Activated CD4-positive, alpha-beta T cell treated with anti-CD3 and anti-CD28 coated beads, Interleukin-2, amount 10 ng/mL, durations not matched to agents 7 days and 5 days (primary cell): ENCODE results near the gene MAMDC2. TPM values are rescaled to one million over a fixed set of nuclear protein-coding genes. Genes with fewer than 3 reads are reported as not detected.

Experiments
- CTCF ChIA-PET: fragments of 350-600 bp; sonication (Branson Sonifier 250); formaldehyde crosslinking; loops from one replicate; lab custom pipeline; 2021; ENCODE audit warnings: antibody characterized with exemption; lab: Charles Lee
- POLR2A ChIA-PET: fragments of 350-600 bp; sonication (Branson Sonifier 250); formaldehyde crosslinking; loops from one replicate; lab custom pipeline; 2021; ENCODE audit warnings: antibody characterized with exemption; lab: Charles Lee
- DNase-seq: peaks from one replicate; pipeline ENCODE4 v3.0.0-alpha.2; 2020
- H3K27ac Mint-ChIP-seq: one replicate; pipeline ENCODE4 v1.8.0; 2021; ENCODE audit warnings: mild to moderate bottlenecking, moderate library complexity, mixed read lengths
- H3K27me3 Mint-ChIP-seq: one replicate; pipeline ENCODE4 v1.8.0; 2021; ENCODE audit warnings: mixed read lengths
- H3K36me3 Mint-ChIP-seq: one replicate; pipeline ENCODE4 v1.8.0; 2021; ENCODE audit warnings: low read depth, mixed read lengths
- H3K4me1 Mint-ChIP-seq: one replicate; pipeline ENCODE4 v1.8.0; 2021; ENCODE audit warnings: mixed read lengths
- H3K4me3 Mint-ChIP-seq: one replicate; pipeline ENCODE4 v1.8.0; 2021; ENCODE audit warnings: mild to moderate bottlenecking, moderate library complexity, mixed read lengths
- H3K9me3 Mint-ChIP-seq: one replicate; pipeline ENCODE4 v1.8.0; 2021; ENCODE audit warnings: mixed read lengths
- total RNA-seq, 2 experiments: library from RNA; stranded (reverse); gene quantifications; one replicate each; pipeline ENCODE4 v1.2.3, GENCODE V29; 2021

The MAMDC2 gene
- total RNA-seq, 2 experiments from 2014 or later, result not detected

DNA sequence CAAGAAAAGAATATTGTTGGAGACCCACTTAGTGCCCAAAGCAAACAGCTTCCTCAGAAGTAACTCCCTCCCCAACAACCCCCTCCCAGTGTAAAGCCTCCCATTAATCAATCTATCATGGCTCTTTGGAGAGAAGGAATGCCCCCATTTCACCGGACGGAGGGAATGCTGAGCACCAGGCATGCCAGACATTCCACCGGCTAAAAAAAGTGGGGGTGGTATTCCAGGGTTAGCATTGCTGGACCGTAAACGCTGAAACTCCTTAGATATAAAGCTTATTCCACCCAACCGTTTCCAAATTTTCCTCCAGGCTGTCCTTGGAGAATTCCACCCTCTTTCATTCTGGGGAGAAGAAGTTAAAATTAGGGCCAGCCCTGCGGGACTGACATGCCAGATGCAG is 363 bp upstream of the MAMDC2 start:
- POLR2A ChIA-PET, result no interaction called here
- Mint-ChIP-seq H3K9me3 (peaks cover under 1% of the 10 kb centered on the region), H3K4me1 (peaks cover 7% of the 10 kb centered on the region), H3K36me3 (peaks cover under 1% of the 10 kb centered on the region), H3K27ac (no peak overlapping the region), H3K27me3 (peaks cover 42% of the 10 kb centered on the region), H3K4me3 (no peak overlapping the region)
- CTCF ChIA-PET, result no interaction called here
- no peak for DNase-seq

DNA sequence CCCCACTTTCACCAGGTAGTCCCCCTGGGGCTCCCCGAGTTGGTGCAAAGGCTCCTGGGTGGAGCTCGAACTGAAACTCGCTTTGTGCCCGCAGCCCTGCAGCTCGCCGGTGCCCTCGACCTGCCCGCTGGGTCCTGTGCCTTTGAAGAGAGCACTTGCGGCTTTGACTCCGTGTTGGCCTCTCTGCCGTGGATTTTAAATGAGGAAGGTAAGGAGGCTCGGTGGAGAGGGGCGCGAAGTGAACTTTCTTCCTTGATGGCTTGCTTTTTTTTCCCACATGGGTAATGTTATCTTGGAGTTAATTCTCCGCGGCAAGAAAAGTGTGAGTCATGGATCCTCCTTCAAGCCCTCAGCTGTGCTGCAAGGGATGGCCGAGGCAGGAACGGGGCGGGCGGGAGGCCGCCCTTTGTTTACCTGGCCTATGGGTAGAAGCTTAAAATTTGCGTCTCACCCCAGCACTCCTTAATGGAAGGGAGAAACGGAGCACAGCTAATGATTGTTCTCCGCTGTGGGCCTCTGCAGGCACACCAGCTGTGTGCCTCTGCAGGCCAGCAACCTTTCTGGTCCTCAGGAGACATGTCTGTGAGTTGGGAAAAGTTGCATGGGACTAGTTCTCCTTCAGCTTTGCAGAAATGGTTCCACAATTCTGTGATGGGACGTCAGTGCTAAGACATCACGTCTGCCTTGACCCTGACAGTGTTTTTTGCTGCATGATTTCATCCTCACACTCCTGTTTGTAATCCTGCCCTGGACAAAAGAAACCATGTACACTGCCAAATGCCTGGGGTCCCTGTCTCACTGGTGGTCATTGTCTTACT is 1.1 kb downstream of the MAMDC2 start:
- no peak overlapping the region for H3K27ac Mint-ChIP-seq
- DNase-seq, result no peak
- no peaks in the 10 kb centered on the region for H3K9me3 Mint-ChIP-seq
- CTCF ChIA-PET, result no interaction called here
- H3K4me1 Mint-ChIP-seq, result peaks cover 7% of the 10 kb centered on the region
- peaks cover 45% of the 10 kb centered on the region for H3K27me3 Mint-ChIP-seq
- H3K4me3 Mint-ChIP-seq, result peak overlapping the region; percentile 43
- H3K36me3 Mint-ChIP-seq, result no peaks in the 10 kb centered on the region
- POLR2A ChIA-PET, result no interaction called here

DNA sequence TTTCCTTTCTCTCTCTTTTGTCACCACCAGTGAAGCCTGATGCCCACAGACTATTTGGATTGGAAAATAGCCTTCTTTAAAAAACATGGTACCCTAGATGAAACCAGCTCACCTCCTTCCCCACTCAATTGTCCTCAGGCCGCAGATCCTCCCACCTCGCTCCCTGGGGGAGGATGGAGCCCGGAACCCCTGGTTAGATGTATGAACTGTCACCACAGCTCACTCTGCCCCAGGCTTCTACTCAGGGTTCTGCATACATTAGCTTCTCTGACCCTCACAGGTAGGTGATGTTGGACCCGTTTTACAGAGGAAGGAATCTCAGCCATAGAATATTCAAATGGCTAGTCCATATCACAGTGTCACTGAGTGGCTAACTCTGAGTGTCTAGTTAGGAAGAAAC is 1.8 kb downstream of the MAMDC2 start:
- H3K27me3 Mint-ChIP-seq, result peaks cover 49% of the 10 kb centered on the region
- H3K4me3 Mint-ChIP-seq, result no peak overlapping the region
- peaks cover 7% of the 10 kb centered on the region for H3K4me1 Mint-ChIP-seq
- H3K36me3 Mint-ChIP-seq, result no peaks in the 10 kb centered on the region
- no peak overlapping the region for H3K27ac Mint-ChIP-seq
- CTCF ChIA-PET, result no interaction called here
- POLR2A ChIA-PET, result no interaction called here
- no peak for DNase-seq
- H3K9me3 Mint-ChIP-seq, result no peaks in the 10 kb centered on the region

DNA sequence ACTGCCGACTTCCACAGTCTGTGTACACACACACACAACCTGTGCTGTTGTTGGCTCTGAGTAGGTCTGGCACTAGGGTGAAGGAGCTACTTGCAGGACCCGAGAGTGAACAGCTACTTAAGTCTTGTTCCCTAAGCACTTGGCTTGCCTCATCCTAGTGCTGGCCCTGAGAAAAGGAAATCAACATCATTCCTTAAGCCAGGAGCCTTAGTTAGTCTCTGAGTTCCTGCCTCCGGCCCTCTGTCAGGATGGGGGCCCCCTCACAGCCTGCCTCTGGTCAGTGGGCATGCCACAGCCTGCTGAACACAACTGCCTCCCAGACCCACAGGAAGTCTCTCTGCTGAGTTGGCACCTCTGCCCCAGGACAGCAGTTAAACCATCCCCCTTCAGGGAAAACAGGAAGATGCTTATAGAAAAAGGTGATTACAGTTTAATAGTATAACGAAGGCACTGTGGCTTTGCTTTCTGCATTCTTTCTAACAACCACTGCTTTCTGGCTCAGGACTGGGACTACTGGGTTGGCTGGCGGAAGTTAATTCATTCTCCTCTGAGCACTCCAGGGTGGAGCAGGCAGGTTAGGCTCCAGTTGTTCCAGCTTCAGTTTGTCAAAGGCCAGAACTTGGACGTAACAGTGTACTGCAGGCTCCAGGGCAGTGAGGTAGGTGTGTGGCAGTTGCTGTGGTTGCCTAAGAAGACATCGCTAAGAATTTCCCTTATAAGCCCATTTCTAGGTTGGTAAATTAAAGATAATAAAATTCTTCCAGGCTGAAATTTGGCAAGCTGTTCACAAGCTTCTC is 2.8 kb downstream of the MAMDC2 start:
- Mint-ChIP-seq H3K4me1 (peaks cover 7% of the 10 kb centered on the region), H3K4me3 (no peak overlapping the region), H3K27me3 (peaks cover 51% of the 10 kb centered on the region), H3K9me3 (no peaks in the 10 kb centered on the region), H3K27ac (no peak overlapping the region), H3K36me3 (no peaks in the 10 kb centered on the region)
- no peak for DNase-seq
- POLR2A ChIA-PET, result no interaction called here
- CTCF ChIA-PET, result no interaction called here

DNA sequence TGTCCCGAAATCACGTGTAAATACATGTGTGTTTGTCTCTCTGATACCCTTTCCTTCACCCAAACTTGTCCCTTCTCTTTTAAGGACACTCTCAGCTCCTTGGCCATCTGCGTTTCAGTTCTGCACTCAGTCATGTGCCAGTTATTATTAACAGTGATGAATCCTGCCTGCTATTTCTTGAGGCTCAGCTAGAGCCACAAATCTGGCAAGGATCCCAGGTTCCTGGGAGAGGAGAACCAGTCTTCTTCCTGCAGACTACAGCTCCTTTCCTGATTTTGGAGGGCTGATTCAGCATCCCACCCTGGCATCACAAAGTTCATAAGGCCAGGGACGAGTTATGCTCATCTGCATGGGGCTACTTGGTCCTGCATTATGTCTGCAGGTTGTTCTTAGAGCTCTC is 5.6 kb downstream of the MAMDC2 start:
- H3K36me3 Mint-ChIP-seq, result no peaks in the 10 kb centered on the region
- H3K4me1 Mint-ChIP-seq, result peaks cover 7% of the 10 kb centered on the region
- H3K4me3 Mint-ChIP-seq, result no peak overlapping the region
- H3K27ac Mint-ChIP-seq, result no peak overlapping the region
- no peak for DNase-seq
- H3K9me3 Mint-ChIP-seq, result no peaks in the 10 kb centered on the region
- CTCF ChIA-PET, result no interaction called here
- POLR2A ChIA-PET, result no interaction called here
- peaks cover 39% of the 10 kb centered on the region for H3K27me3 Mint-ChIP-seq

DNA sequence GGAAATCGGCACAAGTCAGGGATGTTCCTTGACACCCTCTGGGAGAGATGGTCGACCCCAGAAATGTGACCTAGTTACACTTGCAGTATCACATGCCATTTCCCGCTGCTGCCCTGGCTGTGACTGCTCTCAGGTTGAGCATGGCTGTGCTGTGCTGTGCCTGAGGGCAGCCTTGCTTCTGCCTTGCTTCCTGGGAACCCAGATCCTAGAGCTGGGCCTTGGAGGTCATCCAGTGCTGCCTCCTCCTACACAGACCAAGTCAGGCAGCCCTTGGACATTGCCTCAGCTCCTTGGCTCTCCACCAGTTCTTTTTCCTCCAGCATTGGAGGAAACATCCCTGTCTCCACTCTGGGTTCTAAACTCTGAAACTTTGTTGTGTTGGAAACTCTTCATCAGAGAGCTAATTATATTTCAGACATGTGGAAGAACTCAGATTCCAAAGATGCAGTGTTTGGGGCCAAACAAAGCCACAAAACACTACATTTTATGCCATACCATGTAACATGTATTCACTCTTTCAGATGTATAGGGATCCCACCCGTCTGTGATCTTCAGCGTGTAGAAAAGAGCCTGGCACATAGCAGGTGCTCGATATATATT is 6.1 kb downstream of the MAMDC2 start:
- no peak for DNase-seq
- Mint-ChIP-seq H3K36me3 (no peaks in the 10 kb centered on the region), H3K4me1 (peaks cover 4% of the 10 kb centered on the region), H3K9me3 (no peaks in the 10 kb centered on the region), H3K27ac (no peak overlapping the region), H3K27me3 (peaks cover 37% of the 10 kb centered on the region), H3K4me3 (no peak overlapping the region)
- ChIA-PET CTCF (interaction anchor here (0.5 kb wide), 1 partner anchor 87 kb away, joined by 3 read pairs; no protein-coding TSS in a partner anchor), POLR2A (no interaction called here)

DNA sequence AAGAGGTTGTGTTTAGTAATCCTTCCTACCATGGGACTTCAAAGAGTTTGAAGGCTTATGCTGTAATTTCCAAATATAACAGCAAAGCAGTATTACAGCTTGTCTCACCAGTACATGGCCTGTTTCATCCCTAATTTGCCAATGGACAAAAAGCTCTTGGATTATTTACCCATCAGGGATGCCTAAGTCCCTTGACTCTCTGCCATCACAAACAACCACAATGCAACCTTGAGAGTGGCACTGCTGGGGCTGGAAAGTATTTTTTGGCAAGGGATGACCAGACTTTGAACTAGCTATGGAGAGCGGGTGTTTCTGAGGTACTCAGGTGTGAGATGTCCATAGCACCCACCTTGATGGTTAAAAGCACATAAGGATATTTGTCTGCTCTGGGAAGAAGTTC is 9.1 kb downstream of the MAMDC2 start:
- Mint-ChIP-seq H3K9me3 (no peaks in the 10 kb centered on the region), H3K4me3 (no peak overlapping the region), H3K36me3 (no peaks in the 10 kb centered on the region), H3K4me1 (no peaks in the 10 kb centered on the region), H3K27me3 (peaks cover 23% of the 10 kb centered on the region), H3K27ac (no peak overlapping the region)
- ChIA-PET CTCF (no interaction called here), POLR2A (no interaction called here)
- no peak for DNase-seq

DNA sequence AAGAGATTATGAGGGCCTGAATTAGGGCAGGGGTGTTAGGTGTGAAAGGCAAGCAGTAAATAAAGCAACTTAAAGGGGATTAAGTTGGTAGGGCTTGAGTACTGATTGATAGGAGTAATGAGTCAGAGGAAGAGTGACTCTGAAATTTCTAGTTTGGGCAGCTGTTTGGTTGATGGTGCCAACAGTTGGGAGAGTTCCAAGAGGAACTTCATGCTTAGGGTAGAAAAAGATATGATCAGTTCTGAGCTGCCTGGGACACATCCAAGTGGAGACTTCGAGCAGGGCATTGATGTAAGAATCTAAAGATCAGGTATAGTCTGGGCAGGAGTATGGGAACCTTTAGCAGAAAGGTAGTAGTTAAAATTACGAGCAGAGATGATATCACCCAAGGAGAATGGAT is 10.2 kb downstream of the MAMDC2 start:
- H3K36me3 Mint-ChIP-seq, result no peaks in the 10 kb centered on the region
- no peak overlapping the region for H3K4me3 Mint-ChIP-seq
- peaks cover 22% of the 10 kb centered on the region for H3K27me3 Mint-ChIP-seq
- H3K27ac Mint-ChIP-seq, result no peak overlapping the region
- H3K9me3 Mint-ChIP-seq, result no peaks in the 10 kb centered on the region
- H3K4me1 Mint-ChIP-seq, result no peaks in the 10 kb centered on the region
- POLR2A ChIA-PET, result no interaction called here
- CTCF ChIA-PET, result no interaction called here
- DNase-seq, result no peak

DNA sequence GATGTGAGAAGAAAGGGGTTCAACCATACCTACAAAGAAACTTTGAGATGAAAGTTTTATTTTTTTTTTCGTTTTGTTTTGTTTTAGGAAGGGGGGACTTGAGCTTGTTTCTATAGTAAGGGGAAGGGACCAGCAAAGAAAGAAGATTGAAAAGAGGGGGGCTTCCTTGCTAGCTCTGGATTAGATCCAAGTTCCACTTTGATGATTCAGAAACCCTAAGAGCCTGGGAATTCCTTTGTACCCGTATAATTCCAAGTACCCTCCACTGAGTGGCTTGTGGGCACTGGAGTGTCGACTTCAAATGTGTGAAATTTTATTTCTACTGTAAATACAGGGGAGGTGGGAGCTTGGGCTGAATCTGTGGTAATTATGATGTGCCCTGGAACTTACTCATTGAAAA is 10.9 kb downstream of the MAMDC2 start:
- no peaks in the 10 kb centered on the region for H3K36me3 Mint-ChIP-seq
- H3K27me3 Mint-ChIP-seq, result peaks cover 23% of the 10 kb centered on the region
- H3K4me1 Mint-ChIP-seq, result no peaks in the 10 kb centered on the region
- POLR2A ChIA-PET, result no interaction called here
- CTCF ChIA-PET, result no interaction called here
- H3K9me3 Mint-ChIP-seq, result no peaks in the 10 kb centered on the region
- no peak overlapping the region for H3K27ac Mint-ChIP-seq
- no peak for DNase-seq
- H3K4me3 Mint-ChIP-seq, result no peak overlapping the region

DNA sequence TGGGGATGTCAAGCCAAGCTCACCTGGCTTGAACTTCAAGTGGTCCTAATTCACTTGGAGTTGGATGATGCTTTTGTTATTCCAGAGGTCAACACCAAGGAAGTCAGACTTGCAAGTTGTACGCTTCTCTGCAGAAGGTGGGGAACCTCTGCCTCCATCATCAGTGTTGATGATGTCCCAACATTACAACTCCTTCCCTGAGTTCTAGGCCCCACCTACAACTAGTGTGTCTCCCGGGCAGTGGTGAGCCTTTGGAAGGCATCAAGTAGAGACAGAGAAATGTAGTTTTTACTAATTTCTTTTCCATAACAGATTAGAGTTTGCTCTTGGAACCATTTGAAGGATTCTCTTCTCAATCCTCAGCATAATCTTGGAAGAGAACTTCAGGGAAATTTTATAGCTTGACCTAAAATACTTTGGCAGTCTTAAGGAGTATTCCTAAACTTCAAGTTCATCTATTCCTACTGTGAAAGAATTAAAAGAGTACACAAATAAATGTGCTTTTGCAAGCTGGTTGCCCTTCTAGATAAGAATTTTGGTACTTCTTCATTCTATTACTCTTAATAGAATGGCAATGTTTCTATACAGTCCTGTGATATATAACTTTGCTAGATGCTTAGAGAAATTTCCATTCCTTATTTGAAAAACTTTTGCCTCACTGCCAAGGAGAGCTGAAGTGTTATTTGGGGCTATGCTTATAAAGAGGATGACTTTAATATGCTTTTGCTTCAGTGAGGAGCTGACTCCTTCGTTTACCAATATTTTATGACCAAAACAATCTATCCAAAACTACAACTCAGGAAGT is 12.0 kb downstream of the MAMDC2 start:
- POLR2A ChIA-PET, result no interaction called here
- Mint-ChIP-seq H3K4me1 (no peaks in the 10 kb centered on the region), H3K9me3 (no peaks in the 10 kb centered on the region), H3K36me3 (no peaks in the 10 kb centered on the region), H3K27me3 (peaks cover 19% of the 10 kb centered on the region), H3K4me3 (no peak overlapping the region), H3K27ac (no peak overlapping the region)
- CTCF ChIA-PET, result no interaction called here
- no peak for DNase-seq

DNA sequence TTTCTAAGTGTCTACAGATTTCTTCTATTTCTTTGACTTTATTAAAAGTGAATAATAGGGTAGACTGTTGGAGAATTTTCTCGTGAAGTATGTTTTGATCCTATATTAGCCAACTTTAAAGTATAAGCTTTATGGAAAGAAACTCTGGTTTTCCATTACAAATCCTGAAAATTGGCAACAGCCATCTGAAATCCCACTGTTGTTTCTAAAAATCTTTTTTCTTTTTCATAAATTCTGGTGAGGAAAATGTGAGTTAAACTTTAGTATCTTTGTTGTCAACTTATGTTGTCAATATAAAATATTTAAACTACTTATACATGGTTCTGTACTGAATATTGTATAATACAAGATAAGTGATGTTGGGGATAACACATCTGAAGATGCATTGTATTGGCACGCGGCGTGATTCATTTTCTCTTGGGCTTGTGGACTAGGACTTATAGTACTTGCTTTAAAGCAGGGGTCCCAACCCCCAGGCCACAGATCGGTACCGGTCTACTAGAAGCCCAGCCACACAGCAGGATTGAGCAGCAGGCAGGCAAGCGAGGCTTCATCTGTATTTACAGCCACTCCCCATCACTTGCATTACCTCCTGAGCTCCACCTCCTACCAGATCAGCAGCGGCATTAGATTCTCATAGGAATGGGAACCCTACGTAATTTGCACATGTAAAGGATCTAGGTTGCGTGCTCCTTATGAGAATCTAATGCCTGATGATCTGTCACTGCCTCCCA is 12.7 kb downstream of the MAMDC2 start:
- CTCF ChIA-PET, result no interaction called here
- Mint-ChIP-seq H3K36me3 (no peaks in the 10 kb centered on the region), H3K27me3 (peaks cover 14% of the 10 kb centered on the region), H3K27ac (no peak overlapping the region), H3K9me3 (no peaks in the 10 kb centered on the region), H3K4me1 (no peaks in the 10 kb centered on the region), H3K4me3 (no peak overlapping the region)
- DNase-seq, result no peak
- POLR2A ChIA-PET, result no interaction called here

DNA sequence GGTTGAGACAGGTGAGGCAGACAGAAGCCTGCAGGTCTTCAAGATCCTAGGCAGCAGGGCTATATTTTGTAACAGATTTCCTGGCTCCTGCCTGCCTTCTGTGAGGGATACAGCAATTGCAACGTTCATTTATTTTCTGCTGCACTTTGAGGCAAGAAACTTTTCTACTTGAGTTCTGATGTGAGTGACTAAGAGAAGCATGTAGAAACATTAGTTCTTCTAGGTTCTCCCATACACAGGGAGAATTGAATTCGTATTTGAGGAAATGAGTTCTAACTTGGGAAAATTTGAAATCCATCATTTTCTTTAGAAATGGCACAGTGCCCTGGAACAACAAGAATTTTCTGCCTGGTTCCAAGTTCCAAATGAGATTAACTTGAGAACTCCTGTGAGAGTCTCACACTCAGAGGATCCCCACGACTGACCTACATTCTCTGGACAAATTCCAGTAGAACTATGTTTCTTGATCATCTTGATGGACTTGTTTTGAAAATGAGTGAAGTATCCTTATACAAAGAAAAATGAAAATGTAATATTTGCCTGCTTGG is 15.0 kb downstream of the MAMDC2 start:
- no peak overlapping the region for H3K4me3 Mint-ChIP-seq

More for the DNA sequence above, 15.0 kb downstream of the MAMDC2 start:
- Mint-ChIP-seq H3K36me3 (no peaks in the 10 kb centered on the region), H3K27me3 (peaks cover 11% of the 10 kb centered on the region), H3K9me3 (no peaks in the 10 kb centered on the region), H3K4me1 (no peaks in the 10 kb centered on the region), H3K27ac (no peak overlapping the region)
- DNase-seq, result no peak
- CTCF ChIA-PET, result no interaction called here
- POLR2A ChIA-PET, result no interaction called here
